ENCODE measurements around the gene PTAFR.

The PTAFR gene

GRCh38 chr1:28136169-28136921 is 40.1 kb downstream of the PTAFR start:
- Histone ChIP-seq H3K4me3 (ENCODE audit: low read depth, low read length) (no peak overlapping the region), H3K4me1 (no peaks in the 10 kb centered on the region), H3K36me3 (no peaks in the 10 kb centered on the region), H3K9me3 (no peaks in the 10 kb centered on the region), H3K27me3 (no peaks in the 10 kb centered on the region)
- TF ChIP-seq CTCF (IDR thresholded peaks at IDR 0.05; ENCODE audit: low read depth, low read length) = no peak
- no peak for DNase-seq

GRCh38 chr1:28135371-28136168 is 40.9 kb downstream of the PTAFR start:
- H3K4me1 ChIP-seq = no peaks in the 10 kb centered on the region
- no peak for DNase-seq
- no peaks in the 10 kb centered on the region for H3K27me3 ChIP-seq
- no peaks in the 10 kb centered on the region for H3K9me3 ChIP-seq
- TF ChIP-seq CTCF (IDR thresholded peaks at IDR 0.05; ENCODE audit: low read depth, low read length) = no peak
- no peak overlapping the region for H3K4me3 ChIP-seq (ENCODE audit: low read depth, low read length)
- no peaks in the 10 kb centered on the region for H3K36me3 ChIP-seq

GRCh38 chr1:28134651-28135207 is 41.8 kb downstream of the PTAFR start:
- Histone ChIP-seq H3K4me3 (ENCODE audit: low read depth, low read length) (no peak overlapping the region), H3K9me3 (no peaks in the 10 kb centered on the region), H3K4me1 (no peaks in the 10 kb centered on the region), H3K36me3 (no peaks in the 10 kb centered on the region), H3K27me3 (no peaks in the 10 kb centered on the region)
- TF ChIP-seq CTCF (IDR thresholded peaks at IDR 0.05; ENCODE audit: low read depth, low read length) = no peak
- DNase-seq = no peak

- no peaks in the 10 kb centered on the region for H3K9me3 ChIP-seq
- H3K4me1 ChIP-seq = no peaks in the 10 kb centered on the region
- no peaks in the 10 kb centered on the region for H3K27me3 ChIP-seq
- H3K4me3 ChIP-seq (ENCODE audit: low read depth, low read length) = no peak overlapping the region
- no peak for TF ChIP-seq CTCF (IDR thresholded peaks at IDR 0.05; ENCODE audit: low read depth, low read length)
- no peak for DNase-seq
- no peaks in the 10 kb centered on the region for H3K36me3 ChIP-seq
Measured at GRCh38 chr1:28132171-28133167, 44.0 kb downstream of the PTAFR start.

GRCh38 chr1:28130901-28131300 is 45.6 kb downstream of the PTAFR start:
- Histone ChIP-seq H3K36me3 (no peaks in the 10 kb centered on the region), H3K4me1 (no peaks in the 10 kb centered on the region), H3K9me3 (no peaks in the 10 kb centered on the region), H3K27me3 (no peaks in the 10 kb centered on the region), H3K4me3 (ENCODE audit: low read depth, low read length) (no peak overlapping the region)
- TF ChIP-seq CTCF (IDR thresholded peaks at IDR 0.05; ENCODE audit: low read depth, low read length) = no peak
- no peak for DNase-seq
